Upper lobe of right lung (tissue), 1 donor: ENCODE results near the gene PLSCR5. TPM values are rescaled to one million over a fixed set of nuclear protein-coding genes. Genes with fewer than 3 reads are reported as not detected.

Source experiments
- ATAC-seq: fragments of 200-7000 bp; cut with Tn5 transposase; one replicate; pipeline ENCODE4 v1.9.1; 2020; ENCODE audit warnings: mild to moderate bottlenecking, moderate library complexity
- DNase-seq: peaks from one replicate; pipeline ENCODE4 v3.0.0-alpha.2; 2020
- H3K27ac ChIP-seq: fragments of 200-600 bp; one replicate; pipeline ENCODE4 v1.8.0; 2022
- H3K27me3 ChIP-seq: fragments of 200-600 bp; one replicate; pipeline ENCODE4 v1.8.0; 2022; ENCODE audit warnings: mild to moderate bottlenecking
- H3K36me3 ChIP-seq: fragments of 200-600 bp; one replicate; pipeline ENCODE4 v1.8.0; 2022
- H3K4me1 ChIP-seq: fragments of 200-600 bp; one replicate; pipeline ENCODE4 v1.8.0; 2022
- H3K4me3 ChIP-seq: fragments of 200-600 bp; one replicate; pipeline ENCODE4 v1.8.0; 2022; ENCODE audit warnings: mild to moderate bottlenecking
- H3K9me3 ChIP-seq: fragments of 200-600 bp; one replicate; pipeline ENCODE4 v1.8.0; 2022
- intact Hi-C: fragments of 100-400 bp; cut with DNase I; formaldehyde crosslinking; loops from one replicate; pipeline ENCODE4 v1.11.0; 2022
- total RNA-seq: library from RNA; stranded (reverse); fragmentation: NEBNext Ultra II Directional; extraction: Animal tissue kit (Norgen Biotek cat#: 25700); gene quantifications from one replicate; pipeline ENCODE4 v1.2.1, GENCODE V29; 2021
- TF ChIP-seq, protein P1 (sequence below): fragments of 200-600 bp; IDR thresholded peaks from one replicate; pipeline ENCODE4 v1.8.0; 2022; ENCODE audit warnings: antibody characterized with exemption
- donor health status: DM: no; HTN: yes; CAD: no; lungs with severe emphysema.

PLSCR5 gene
- total RNA-seq, 1 donor from 2014 or later, result not detected

DNA sequence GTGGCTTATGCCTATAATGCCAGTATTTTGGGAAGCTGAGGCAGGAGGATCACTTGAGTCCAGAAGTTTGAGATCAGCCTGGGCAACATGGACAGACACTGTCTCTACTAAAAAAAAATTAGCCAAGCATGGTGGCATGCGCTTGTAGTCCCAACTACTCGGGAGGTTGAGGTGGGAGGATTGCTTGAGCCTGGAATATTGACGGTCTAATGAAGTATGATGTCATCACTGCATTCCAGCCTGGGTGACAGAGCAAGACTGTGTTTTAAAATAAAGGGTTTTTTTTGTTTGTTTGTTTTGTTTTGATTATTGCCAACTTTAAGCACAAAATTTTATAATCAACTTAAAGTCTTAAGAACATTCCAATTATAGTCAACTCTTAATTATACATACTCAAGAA is 67.5 kb downstream of the PLSCR5 start:
- H3K27me3 ChIP-seq, result no peaks in the 10 kb centered on the region
- peaks cover 12% of the 10 kb centered on the region for H3K36me3 ChIP-seq
- H3K27ac ChIP-seq, result no peak overlapping the region
- DNase-seq (no peak), ATAC-seq (no peak)
- peaks cover 42% of the 10 kb centered on the region for H3K4me1 ChIP-seq
- H3K9me3 ChIP-seq, result no peaks in the 10 kb centered on the region
- intact Hi-C loops, result no loop called here
- TF ChIP-seq, protein P1, sequence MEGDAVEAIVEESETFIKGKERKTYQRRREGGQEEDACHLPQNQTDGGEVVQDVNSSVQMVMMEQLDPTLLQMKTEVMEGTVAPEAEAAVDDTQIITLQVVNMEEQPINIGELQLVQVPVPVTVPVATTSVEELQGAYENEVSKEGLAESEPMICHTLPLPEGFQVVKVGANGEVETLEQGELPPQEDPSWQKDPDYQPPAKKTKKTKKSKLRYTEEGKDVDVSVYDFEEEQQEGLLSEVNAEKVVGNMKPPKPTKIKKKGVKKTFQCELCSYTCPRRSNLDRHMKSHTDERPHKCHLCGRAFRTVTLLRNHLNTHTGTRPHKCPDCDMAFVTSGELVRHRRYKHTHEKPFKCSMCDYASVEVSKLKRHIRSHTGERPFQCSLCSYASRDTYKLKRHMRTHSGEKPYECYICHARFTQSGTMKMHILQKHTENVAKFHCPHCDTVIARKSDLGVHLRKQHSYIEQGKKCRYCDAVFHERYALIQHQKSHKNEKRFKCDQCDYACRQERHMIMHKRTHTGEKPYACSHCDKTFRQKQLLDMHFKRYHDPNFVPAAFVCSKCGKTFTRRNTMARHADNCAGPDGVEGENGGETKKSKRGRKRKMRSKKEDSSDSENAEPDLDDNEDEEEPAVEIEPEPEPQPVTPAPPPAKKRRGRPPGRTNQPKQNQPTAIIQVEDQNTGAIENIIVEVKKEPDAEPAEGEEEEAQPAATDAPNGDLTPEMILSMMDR, result no peak
- no peak overlapping the region for H3K4me3 ChIP-seq

DNA sequence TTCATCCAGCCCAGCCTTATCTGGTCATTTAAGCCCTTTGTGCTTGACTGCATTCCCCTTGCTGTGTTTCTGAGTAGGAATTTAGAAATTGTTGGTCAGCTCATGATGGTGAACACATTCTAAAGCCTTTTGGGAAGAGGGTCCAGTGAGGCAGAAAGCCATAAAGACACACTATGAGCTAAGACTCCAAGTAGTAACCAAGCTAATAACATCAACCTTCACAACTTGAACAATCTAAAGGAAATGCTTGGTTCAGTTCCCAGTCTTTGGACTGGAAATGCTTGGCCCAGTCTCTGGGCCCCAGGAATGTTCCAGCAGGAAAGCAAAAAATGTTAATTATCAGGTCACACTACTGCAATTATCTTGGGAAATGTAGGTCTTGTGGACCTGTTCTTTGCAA is 68.5 kb downstream of the PLSCR5 start:
- intact Hi-C loops, result no loop called here
- TF ChIP-seq, protein P1, result no peak
- Histone ChIP-seq H3K27ac (no peak overlapping the region), H3K36me3 (peaks cover 21% of the 10 kb centered on the region), H3K9me3 (no peaks in the 10 kb centered on the region), H3K4me3 (no peak overlapping the region), H3K4me1 (peaks cover 35% of the 10 kb centered on the region), H3K27me3 (no peaks in the 10 kb centered on the region)
- DNase-seq (no peak), ATAC-seq (no peak)

Other genes with a start within 250 kb of the PLSCR5 start
- gene PLSCR2, start 135.8 kb downstream of the PLSCR5 start, total RNA-seq, result not detected
- 165 TPM for gene PLSCR1, start 60.7 kb downstream of the PLSCR5 start, total RNA-seq